AG09319 (cell line): ENCODE measurements around the gene IGFBP6.
A peak's percentile ranks its signal among the peaks of the same experiment; 100 is the strongest.

ENCODE experiments used
- DNase-seq: peaks from one replicate; pipeline ENCODE4 v3.0.0-alpha.2; 2010; ENCODE audit warnings: low read depth; ENCODE audit errors: extremely low read depth
- TF ChIP-seq, protein P1 (sequence below): IDR thresholded peaks from 2 replicates; pipeline ENCODE4 v1.5.1; 2011; ENCODE audit warnings: low read depth, mild to moderate bottlenecking, inconsistent platforms, low read length, moderate library complexity

IGFBP6 gene

DNA sequence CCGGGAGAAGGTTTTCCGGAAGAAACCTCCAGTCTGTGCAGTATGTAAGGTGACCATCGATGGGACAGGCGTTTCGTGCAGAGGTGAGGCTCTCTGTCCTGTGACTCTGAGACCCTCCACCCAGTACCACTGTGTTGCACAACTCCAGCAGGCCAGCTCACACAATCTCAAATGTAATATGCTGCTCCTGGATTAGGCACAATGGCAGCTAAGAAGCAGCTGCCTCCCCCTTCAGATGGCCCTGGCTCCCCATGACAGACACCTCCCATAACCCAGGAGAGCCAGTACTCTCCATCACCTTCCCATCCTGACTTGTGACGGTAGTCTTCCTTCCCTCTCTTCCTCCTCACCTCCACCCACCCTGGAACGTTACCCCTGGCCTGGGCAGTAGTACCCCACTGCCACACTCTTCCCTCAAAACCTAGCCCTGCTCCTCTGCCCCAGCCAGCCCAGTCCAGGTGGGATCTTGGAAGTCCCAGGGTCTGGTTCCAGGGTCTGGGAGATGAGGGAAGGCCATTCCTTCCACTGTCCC, 45.5 kb upstream of the IGFBP6 start:
- TF ChIP-seq, protein P1, sequence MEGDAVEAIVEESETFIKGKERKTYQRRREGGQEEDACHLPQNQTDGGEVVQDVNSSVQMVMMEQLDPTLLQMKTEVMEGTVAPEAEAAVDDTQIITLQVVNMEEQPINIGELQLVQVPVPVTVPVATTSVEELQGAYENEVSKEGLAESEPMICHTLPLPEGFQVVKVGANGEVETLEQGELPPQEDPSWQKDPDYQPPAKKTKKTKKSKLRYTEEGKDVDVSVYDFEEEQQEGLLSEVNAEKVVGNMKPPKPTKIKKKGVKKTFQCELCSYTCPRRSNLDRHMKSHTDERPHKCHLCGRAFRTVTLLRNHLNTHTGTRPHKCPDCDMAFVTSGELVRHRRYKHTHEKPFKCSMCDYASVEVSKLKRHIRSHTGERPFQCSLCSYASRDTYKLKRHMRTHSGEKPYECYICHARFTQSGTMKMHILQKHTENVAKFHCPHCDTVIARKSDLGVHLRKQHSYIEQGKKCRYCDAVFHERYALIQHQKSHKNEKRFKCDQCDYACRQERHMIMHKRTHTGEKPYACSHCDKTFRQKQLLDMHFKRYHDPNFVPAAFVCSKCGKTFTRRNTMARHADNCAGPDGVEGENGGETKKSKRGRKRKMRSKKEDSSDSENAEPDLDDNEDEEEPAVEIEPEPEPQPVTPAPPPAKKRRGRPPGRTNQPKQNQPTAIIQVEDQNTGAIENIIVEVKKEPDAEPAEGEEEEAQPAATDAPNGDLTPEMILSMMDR = no peak
- DNase-seq = no peak

DNA sequence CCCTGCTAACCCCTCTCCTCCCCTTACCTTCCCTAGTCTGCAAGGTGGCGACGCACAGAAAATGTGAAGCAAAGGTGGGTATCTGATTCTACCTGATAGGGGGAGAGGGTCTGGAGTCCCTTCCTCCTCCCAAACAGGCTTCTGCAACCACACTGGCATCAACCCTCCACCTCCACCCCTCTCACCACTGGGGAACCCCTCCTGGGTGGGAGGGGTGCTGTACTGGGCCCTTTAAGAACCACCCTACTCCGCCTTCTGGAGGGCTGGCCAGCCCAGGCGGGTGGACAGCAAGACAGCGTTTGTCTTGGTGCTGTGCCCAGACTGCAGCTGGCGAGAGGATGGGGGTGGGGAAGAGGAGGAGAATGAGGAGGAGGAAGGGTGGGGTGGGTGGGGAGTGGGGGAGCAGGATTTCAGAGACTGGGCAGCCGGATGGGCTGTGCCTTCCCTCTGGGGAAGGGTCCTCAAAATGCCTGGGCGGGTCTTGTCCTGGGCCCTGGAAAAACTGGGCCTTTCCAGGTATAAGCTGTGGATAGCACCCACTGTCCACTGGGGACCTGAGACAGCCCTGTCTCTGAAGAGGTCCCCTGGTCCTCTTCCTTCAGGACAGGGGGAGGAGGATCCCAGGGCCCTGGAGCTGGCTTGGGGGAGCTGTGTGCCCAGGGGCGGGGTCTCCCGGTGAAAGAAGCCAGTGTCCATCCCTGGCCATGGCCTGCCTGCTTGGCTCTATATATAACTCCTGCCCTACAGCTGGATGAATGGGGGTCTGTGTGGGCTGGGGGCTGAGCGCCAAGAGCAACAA, 44.8 kb upstream of the IGFBP6 start:
- no peak for DNase-seq
- TF ChIP-seq, protein P1 = no peak

DNA sequence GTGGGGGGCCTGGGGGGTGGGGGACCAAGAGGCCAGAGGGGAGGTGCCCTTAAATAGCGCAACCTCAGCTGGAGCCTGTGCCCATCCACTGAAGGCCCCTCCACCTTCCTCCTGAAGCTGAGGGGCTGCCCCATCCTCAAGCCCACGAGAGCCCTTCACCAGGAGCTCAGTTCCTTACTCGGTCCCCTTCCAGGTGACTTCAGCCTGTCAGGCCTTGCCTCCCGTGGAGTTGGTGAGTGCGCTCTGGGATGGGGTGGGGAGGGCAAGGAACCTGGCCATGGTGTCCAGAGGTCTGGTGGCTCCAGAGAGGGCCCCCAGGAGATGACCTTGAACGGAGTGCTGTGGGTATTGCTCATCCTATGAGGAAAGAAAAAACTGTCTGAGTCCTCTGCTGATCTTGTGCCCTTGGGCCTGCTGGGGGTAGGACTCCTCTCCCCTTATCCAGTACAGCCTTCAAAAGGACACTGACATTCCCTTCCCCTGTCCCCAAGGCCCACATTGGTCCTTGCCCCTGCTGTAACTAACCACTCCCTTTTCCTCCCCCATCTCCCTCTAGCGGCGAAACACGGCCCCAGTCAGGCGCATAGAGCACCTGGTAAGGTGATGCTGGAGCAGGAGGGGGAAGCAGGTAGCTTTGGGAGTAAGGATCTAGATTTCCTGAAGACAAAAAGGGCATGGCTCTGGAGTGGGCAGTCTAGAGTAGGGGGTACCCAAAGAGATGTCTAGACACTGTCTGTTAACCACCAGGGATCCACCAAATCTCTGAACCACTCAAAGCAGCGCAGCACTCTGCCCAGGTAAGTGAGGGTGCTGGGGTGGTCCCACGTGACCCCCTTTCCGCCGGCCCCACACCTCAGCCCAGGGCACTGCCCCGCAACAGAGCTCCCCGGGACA, 44.0 kb upstream of the IGFBP6 start:
- DNase-seq = no peak

DNA sequence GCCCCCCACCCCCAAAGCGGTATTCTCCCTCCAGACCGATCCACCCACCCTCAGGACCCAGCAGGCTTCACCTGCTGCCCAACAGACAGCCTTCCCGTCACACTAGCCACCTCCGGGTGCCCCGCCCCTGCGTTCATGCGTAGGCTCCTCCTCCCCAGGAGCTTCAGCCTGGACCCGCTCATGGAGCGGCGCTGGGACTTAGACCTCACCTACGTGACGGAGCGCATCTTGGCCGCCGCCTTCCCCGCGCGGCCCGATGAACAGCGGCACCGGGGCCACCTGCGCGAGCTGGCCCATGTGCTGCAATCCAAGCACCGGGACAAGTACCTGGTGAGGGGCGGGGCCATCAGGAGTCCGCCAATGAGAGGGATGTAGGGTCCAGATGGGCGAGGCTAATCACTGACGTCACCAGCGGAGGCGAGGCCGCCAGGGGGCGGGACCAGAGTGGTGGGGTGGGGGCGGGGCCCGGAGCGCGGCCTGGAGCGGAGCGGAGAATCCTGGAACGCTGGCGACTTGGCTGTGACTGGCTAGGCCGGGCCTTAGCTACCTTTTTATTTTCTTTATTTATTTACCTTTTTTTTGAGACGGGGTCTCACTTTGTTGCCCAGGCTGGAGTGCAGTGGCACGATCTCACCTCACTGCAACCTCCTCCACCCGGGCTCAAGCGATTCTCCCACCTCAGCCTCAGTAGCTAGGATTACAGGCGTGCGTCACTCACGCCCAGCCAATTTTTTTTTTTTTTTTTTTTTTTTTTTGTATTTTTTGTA, 43.2 kb upstream of the IGFBP6 start:
- DNase-seq = no peak
- TF ChIP-seq, protein P1 = no peak

More for the DNA sequence above, 44.0 kb upstream of the IGFBP6 start:
- TF ChIP-seq, protein P1 = peak; percentile 64

DNA sequence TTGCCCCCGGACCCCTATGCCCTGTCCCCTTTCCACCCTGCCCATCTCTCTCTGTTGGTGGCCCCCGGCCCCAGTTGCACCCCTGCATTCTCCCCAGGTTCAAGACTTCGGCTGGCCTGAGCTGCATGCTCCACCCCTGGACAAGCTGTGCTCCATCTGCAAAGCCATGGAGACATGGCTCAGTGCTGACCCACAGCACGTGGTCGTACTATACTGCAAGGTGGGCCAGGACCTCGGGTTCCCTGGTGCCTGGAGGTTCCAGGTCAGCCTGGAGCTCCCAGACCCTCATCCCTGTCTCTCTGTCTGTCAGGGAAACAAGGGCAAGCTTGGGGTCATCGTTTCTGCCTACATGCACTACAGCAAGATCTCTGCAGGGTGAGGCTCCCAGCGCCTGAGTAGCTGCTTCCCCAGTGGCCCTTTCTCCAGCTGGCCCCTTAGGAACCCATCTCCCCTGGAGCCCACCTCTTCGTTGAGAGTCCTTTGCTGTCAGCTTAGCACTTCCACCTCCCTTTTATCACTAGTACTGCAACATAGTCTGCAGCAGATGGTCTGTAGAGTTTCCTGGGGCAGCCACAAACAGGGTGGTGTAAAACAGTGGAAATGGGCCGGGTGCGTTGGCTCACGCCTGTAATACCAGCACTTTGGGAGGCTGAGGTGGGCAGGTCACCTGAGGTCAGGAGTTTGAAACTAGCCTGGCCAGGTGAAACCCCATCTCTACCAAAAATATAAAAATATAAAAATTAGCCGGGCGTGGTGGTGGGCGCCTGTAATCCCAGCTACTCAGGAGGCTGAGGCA, 41.8 kb upstream of the IGFBP6 start:
- DNase-seq = no peak
- TF ChIP-seq, protein P1 = no peak

DNA sequence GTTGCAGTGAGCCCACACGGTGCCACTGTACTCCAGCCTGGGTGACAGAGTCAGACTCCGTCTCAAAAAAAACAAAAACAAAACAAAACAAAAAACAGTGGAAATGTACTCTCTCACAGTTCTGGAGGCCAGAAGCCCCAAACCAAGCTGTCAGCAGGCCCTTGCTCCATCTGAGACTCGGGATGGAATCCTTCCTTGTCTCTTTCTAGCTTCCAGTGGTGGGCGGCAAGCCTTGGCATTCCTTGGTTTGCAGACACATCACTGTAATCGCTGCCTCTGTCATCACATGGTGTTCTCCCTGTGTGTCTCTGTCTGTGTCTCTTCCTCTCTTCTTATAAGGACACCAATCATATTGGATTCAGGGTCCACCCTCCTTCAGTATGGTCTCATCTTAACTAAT, 41.2 kb upstream of the IGFBP6 start:
- TF ChIP-seq, protein P1 = no peak
- DNase-seq = no peak
